ENCODE results near the gene OR56B4.
"Not testable (repeated sequence)": the region's sequence is repeated elsewhere in the genome, so short reads cannot be mapped to it uniquely, and the experiment has no call there.

DNA sequence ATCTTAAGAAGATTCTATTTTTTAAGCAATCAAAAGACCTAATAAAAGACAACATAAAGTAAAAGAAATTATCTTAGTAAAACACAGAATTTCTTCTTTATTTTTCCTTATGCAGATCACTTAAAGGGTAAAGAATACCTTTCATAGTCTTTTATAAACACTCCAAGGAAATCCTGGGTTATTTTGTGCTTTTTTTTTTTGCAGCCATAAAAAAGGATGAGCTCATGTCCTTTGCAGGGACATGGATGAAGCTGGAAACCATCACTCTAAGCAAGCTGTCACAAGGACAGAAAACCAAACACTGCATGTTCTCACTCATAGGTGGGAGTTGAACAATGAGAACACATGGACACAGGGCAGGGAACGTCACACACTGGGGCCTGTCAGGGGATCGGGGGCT, 28.5 kb downstream of the OR56B4 start:
- TF ChIP-seq POLR2AphosphoS5 (IDR thresholded peaks at IDR 0.05), result not testable (repeated sequence)
- TF ChIP-seq, protein P1, sequence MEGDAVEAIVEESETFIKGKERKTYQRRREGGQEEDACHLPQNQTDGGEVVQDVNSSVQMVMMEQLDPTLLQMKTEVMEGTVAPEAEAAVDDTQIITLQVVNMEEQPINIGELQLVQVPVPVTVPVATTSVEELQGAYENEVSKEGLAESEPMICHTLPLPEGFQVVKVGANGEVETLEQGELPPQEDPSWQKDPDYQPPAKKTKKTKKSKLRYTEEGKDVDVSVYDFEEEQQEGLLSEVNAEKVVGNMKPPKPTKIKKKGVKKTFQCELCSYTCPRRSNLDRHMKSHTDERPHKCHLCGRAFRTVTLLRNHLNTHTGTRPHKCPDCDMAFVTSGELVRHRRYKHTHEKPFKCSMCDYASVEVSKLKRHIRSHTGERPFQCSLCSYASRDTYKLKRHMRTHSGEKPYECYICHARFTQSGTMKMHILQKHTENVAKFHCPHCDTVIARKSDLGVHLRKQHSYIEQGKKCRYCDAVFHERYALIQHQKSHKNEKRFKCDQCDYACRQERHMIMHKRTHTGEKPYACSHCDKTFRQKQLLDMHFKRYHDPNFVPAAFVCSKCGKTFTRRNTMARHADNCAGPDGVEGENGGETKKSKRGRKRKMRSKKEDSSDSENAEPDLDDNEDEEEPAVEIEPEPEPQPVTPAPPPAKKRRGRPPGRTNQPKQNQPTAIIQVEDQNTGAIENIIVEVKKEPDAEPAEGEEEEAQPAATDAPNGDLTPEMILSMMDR (IDR thresholded peaks at IDR 0.05), result not testable (repeated sequence)
